ENCODE measurements around the gene CADM2.

DNA sequence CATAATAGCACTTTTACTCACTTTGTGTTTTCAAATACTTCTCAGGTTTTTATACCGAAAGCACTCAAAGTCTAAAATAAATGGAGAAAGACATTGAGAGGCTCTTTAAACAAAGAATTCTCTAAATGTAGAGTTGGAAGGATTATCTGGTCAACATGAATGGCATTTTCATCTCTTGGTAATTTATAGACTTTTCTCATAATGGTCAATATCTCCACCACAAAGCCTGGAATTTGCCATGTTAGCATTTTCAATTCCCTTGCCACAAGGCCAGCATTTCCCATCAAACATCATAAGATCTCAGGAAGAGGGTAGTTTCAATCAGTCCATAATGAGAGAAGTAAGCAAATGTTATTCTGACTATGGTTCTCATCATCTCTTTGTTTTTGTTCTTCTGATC, 293.0 kb downstream of the CADM2 start:
- TF ChIP-seq, protein P1, sequence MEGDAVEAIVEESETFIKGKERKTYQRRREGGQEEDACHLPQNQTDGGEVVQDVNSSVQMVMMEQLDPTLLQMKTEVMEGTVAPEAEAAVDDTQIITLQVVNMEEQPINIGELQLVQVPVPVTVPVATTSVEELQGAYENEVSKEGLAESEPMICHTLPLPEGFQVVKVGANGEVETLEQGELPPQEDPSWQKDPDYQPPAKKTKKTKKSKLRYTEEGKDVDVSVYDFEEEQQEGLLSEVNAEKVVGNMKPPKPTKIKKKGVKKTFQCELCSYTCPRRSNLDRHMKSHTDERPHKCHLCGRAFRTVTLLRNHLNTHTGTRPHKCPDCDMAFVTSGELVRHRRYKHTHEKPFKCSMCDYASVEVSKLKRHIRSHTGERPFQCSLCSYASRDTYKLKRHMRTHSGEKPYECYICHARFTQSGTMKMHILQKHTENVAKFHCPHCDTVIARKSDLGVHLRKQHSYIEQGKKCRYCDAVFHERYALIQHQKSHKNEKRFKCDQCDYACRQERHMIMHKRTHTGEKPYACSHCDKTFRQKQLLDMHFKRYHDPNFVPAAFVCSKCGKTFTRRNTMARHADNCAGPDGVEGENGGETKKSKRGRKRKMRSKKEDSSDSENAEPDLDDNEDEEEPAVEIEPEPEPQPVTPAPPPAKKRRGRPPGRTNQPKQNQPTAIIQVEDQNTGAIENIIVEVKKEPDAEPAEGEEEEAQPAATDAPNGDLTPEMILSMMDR (IDR thresholded peaks at IDR 0.05; ENCODE audit: low read depth, low read length, poor library complexity, severe bottlenecking) = no peak
- no peak for TF ChIP-seq EZH2phosphoT487 (IDR thresholded peaks at IDR 0.05; ENCODE audit: borderline replicate concordance, low read length)

Data from DOHH2 (cell line).